HEK293 (cell line): ENCODE results near the gene CEPT1.

Experiments used
- CTCF ChIA-PET: fragments of 350-600 bp; formaldehyde crosslinking; extraction: SDS; loops from one replicate; lab custom pipeline; 2021; ENCODE audit warnings: antibody characterized with exemption; lab: Yijun Ruan, JAX
- POLR2A ChIA-PET: fragments of 300-600 bp; formaldehyde crosslinking; extraction: SDS; loops from one replicate; lab custom pipeline; 2020; ENCODE audit warnings: antibody characterized with exemption, inconsistent platforms; lab: Yijun Ruan, JAX
- H3K27ac ChIP-seq: fragments of 200-500 bp; sonication (Bioruptor generic); 2 replicates; pipeline ENCODE4 v1.5.1; 2014; ENCODE audit warnings: low read depth, low read length, control low read depth, inconsistent platforms; ENCODE audit errors: extremely low read depth
- H3K36me3 ChIP-seq, 2 experiments: fragments of 200-500 bp in 1 of 2; sonication (Bioruptor generic) in 1 of 2; 1 replicate in 1 of 2; 2 replicates in 1 of 2; pipeline ENCODE4 v1.5.1; 2014 to 2017; ENCODE audit warnings: inconsistent platforms in 2 of 2, low read length in 2 of 2; ENCODE audit not compliant: control insufficient read depth in 2 of 2, insufficient read depth in 1 of 2
- H3K4me1 ChIP-seq: fragments of 200-500 bp; sonication (Bioruptor generic); 2 replicates; pipeline ENCODE4 v1.5.1; 2014; ENCODE audit warnings: mild to moderate bottlenecking, low read length, inconsistent platforms; ENCODE audit not compliant: control insufficient read depth, insufficient read depth
- H3K4me3 ChIP-seq: 2 replicates; pipeline ENCODE4 v1.5.1; 2011; ENCODE audit warnings: low read depth, mild to moderate bottlenecking, control low read depth, low read length, moderate library complexity
- H3K9me3 ChIP-seq: fragments of 200-500 bp; sonication (Bioruptor generic); 2 replicates; pipeline ENCODE4 v1.5.1; 2014; ENCODE audit warnings: low read depth, low read length, inconsistent platforms; ENCODE audit not compliant: control insufficient read depth, insufficient read depth
- BCL11B ChIP-seq: fragments of 450-650 bp; formaldehyde crosslinking; IDR thresholded peaks from 2 replicates; pipeline ENCODE4 v1.5.1; 2016; ENCODE audit warnings: low read depth, missing biosample characterization, missing genetic modification characterization
- FEZF1 ChIP-seq: fragments of 450-650 bp; formaldehyde crosslinking; IDR thresholded peaks from 2 replicates; pipeline ENCODE4 v1.5.1; 2016; ENCODE audit warnings: missing biosample characterization, missing genetic modification characterization
- HOXA7 ChIP-seq: sonication (generic); formaldehyde crosslinking; IDR thresholded peaks from 2 replicates; pipeline ENCODE4 v1.8.1; 2022; ENCODE audit warnings: missing genetic modification reagents, borderline replicate concordance
- KLF10 ChIP-seq: fragments of 450-650 bp; IDR thresholded peaks from 2 replicates; pipeline ENCODE4 v1.5.1; 2018; ENCODE audit warnings: missing biosample characterization, mild to moderate bottlenecking, missing genetic modification characterization
- KLF9 ChIP-seq: fragments of 450-650 bp; formaldehyde crosslinking; IDR thresholded peaks from 2 replicates; pipeline ENCODE4 v1.5.1; 2016; ENCODE audit warnings: missing biosample characterization, missing genetic modification characterization, low read depth
- OSR2 ChIP-seq: fragments of 450-650 bp; formaldehyde crosslinking; IDR thresholded peaks from 2 replicates; pipeline ENCODE4 v1.5.1; 2016; ENCODE audit warnings: missing biosample characterization, missing genetic modification characterization
- OVOL3 ChIP-seq: fragments of 450-650 bp; formaldehyde crosslinking; IDR thresholded peaks from 2 replicates; pipeline ENCODE4 v1.5.1; 2016; ENCODE audit warnings: missing biosample characterization, missing genetic modification characterization
- SALL2 ChIP-seq: fragments of 450-650 bp; formaldehyde crosslinking; IDR thresholded peaks from 2 replicates; pipeline ENCODE4 v1.5.0; 2017; ENCODE audit warnings: missing biosample characterization, mild to moderate bottlenecking, missing genetic modification characterization, borderline replicate concordance
- SP3 ChIP-seq: fragments of 450-650 bp; formaldehyde crosslinking; IDR thresholded peaks from 2 replicates; pipeline ENCODE4 v1.5.1; 2016; ENCODE audit warnings: missing biosample characterization, missing genetic modification characterization
- ZEB2 ChIP-seq: fragments of 450-650 bp; formaldehyde crosslinking; IDR thresholded peaks from 2 replicates; pipeline ENCODE4 v1.5.1; 2016; ENCODE audit warnings: missing biosample characterization, missing genetic modification characterization
- ZFP37 ChIP-seq: fragments of 450-650 bp; formaldehyde crosslinking; IDR thresholded peaks from 2 replicates; pipeline ENCODE4 v1.5.1; 2016; ENCODE audit warnings: missing biosample characterization, missing genetic modification characterization
- ZNF140 ChIP-seq: fragments of 450-650 bp; formaldehyde crosslinking; IDR thresholded peaks from 2 replicates; pipeline ENCODE4 v1.5.1; 2016; ENCODE audit warnings: missing biosample characterization, missing genetic modification characterization
- ZNF155 ChIP-seq: fragments of 450-650 bp; formaldehyde crosslinking; IDR thresholded peaks from 2 replicates; pipeline ENCODE4 v1.5.1; 2016; ENCODE audit warnings: missing biosample characterization, missing genetic modification characterization
- ZNF169 ChIP-seq: fragments of 450-650 bp; formaldehyde crosslinking; IDR thresholded peaks from 2 replicates; pipeline ENCODE4 v1.5.1; 2016; ENCODE audit warnings: missing biosample characterization, missing genetic modification characterization
- ZNF174 ChIP-seq: fragments of 450-650 bp; formaldehyde crosslinking; IDR thresholded peaks from 2 replicates; pipeline ENCODE4 v1.5.0; 2017; ENCODE audit warnings: missing biosample characterization, mild to moderate bottlenecking, missing genetic modification characterization
- ZNF2 ChIP-seq: fragments of 450-650 bp; formaldehyde crosslinking; IDR thresholded peaks from 2 replicates; pipeline ENCODE4 v1.5.1; 2016; ENCODE audit warnings: missing biosample characterization, missing genetic modification characterization
- ZNF239 ChIP-seq: fragments of 450-650 bp; formaldehyde crosslinking; IDR thresholded peaks from 2 replicates; pipeline ENCODE4 v1.5.1; 2016; ENCODE audit warnings: missing biosample characterization, missing genetic modification characterization
- ZNF324 ChIP-seq: fragments of 450-650 bp; formaldehyde crosslinking; IDR thresholded peaks from 2 replicates; pipeline ENCODE4 v1.5.1; 2016; ENCODE audit warnings: missing biosample characterization, missing genetic modification characterization
- ZNF350 ChIP-seq: fragments of 450-650 bp; formaldehyde crosslinking; IDR thresholded peaks from 2 replicates; pipeline ENCODE4 v1.5.0; 2017; ENCODE audit warnings: missing biosample characterization, mild to moderate bottlenecking, missing genetic modification characterization
- ZNF354C ChIP-seq: fragments of 450-650 bp; formaldehyde crosslinking; IDR thresholded peaks from 2 replicates; pipeline ENCODE4 v1.5.1; 2016; ENCODE audit warnings: missing biosample characterization, missing genetic modification characterization, low read depth, borderline replicate concordance
- ZNF416 ChIP-seq: fragments of 450-650 bp; formaldehyde crosslinking; IDR thresholded peaks from 2 replicates; pipeline ENCODE4 v1.5.1; 2016; ENCODE audit warnings: missing biosample characterization, missing genetic modification characterization
- ZNF48 ChIP-seq: fragments of 450-650 bp; formaldehyde crosslinking; IDR thresholded peaks from 2 replicates; pipeline ENCODE4 v1.5.1; 2016; ENCODE audit warnings: missing biosample characterization, missing genetic modification characterization
- ZNF549 ChIP-seq: fragments of 450-650 bp; IDR thresholded peaks from 2 replicates; pipeline ENCODE4 v1.5.1; 2018; ENCODE audit warnings: missing biosample characterization, missing genetic modification characterization, mild to moderate bottlenecking, inconsistent platforms, moderate library complexity
- ZNF571 ChIP-seq: fragments of 450-650 bp; formaldehyde crosslinking; IDR thresholded peaks from 2 replicates; pipeline ENCODE4 v1.5.0; 2017; ENCODE audit warnings: missing biosample characterization, missing genetic modification characterization
- ZNF610 ChIP-seq: fragments of 450-650 bp; formaldehyde crosslinking; IDR thresholded peaks from 2 replicates; pipeline ENCODE4 v1.5.1; 2016; ENCODE audit warnings: missing biosample characterization, missing genetic modification characterization, borderline replicate concordance
- ZNF626 ChIP-seq: fragments of 450-650 bp; sonication (Bioruptor Pico); formaldehyde crosslinking; IDR thresholded peaks from 2 replicates; pipeline ENCODE4 v1.5.1; 2018; ENCODE audit warnings: missing biosample characterization, missing genetic modification characterization, inconsistent platforms
- ZNF654 ChIP-seq: fragments of 450-650 bp; formaldehyde crosslinking; IDR thresholded peaks from 2 replicates; pipeline ENCODE4 v1.5.1; 2016; ENCODE audit warnings: low read depth, missing biosample characterization, missing genetic modification characterization
- ZSCAN16 ChIP-seq: fragments of 450-650 bp; formaldehyde crosslinking; IDR thresholded peaks from 2 replicates; pipeline ENCODE4 v1.5.1; 2016; ENCODE audit warnings: missing biosample characterization, missing genetic modification characterization
- TF ChIP-seq, protein P1 (sequence below): fragments of 450-650 bp; formaldehyde crosslinking; IDR thresholded peaks from 2 replicates; pipeline ENCODE4 v1.5.1; 2016; ENCODE audit warnings: missing biosample characterization, missing genetic modification characterization
- TF ChIP-seq, protein P2 (sequence below): fragments of 450-650 bp; formaldehyde crosslinking; IDR thresholded peaks from 2 replicates; pipeline ENCODE4 v1.5.1; 2016; ENCODE audit warnings: missing biosample characterization, missing genetic modification characterization, borderline replicate concordance
- TF ChIP-seq, protein P3 (sequence below): fragments of 450-650 bp; formaldehyde crosslinking; IDR thresholded peaks from 2 replicates; pipeline ENCODE4 v1.5.1; 2016; ENCODE audit warnings: missing biosample characterization, missing genetic modification characterization
- TF ChIP-seq, protein P4 (sequence below): IDR thresholded peaks from 2 replicates; pipeline ENCODE4 v1.6.1; 2011; ENCODE audit warnings: mild to moderate bottlenecking, low read depth, low read length, borderline replicate concordance

The CEPT1 gene

DNA sequence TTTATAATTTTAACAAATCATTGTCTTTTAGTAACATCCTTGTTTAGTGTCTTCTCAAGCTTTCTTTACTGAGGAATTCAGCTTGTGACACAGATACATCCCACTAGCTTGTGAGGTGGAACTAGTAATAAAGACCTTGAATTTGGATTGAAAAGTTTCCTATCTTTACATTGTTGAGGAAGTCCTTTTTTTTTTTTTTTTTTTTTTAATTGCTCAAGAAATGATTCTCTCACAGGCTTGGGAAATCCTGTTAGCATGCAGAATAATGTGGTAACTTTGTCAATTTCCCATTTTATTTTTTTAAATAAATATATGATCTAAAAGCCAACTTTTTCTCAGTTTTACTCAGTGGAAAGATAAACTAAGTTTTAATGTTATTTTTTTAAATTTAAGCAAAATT, 44.6 kb downstream of the CEPT1 start:
- Histone ChIP-seq H3K27ac (no peak overlapping the region), H3K4me3 (no peak overlapping the region), H3K36me3 (peaks cover 0 to 70% of the 10 kb centered on the region in 2 experiments; a peak in 1 of 3 replicates), H3K9me3 (no peaks in the 10 kb centered on the region), H3K4me1 (no peaks in the 10 kb centered on the region)
- TF ChIP-seq ZNF654 (tag by site-specific recombination) (no peak), ZSCAN16 (tag by site-specific recombination) (no peak), ZNF169 (tag by site-specific recombination) (no peak), ZNF626 (tag by site-specific recombination) (no peak), OSR2 (tag by site-specific recombination) (no peak), SP3 (no peak), ZNF354C (tag by site-specific recombination) (no peak), ZNF2 (tag by site-specific recombination) (no peak), ZNF549 (tag by site-specific recombination) (no peak), SALL2 (tag by site-specific recombination) (no peak)
- TF ChIP-seq, protein P1, sequence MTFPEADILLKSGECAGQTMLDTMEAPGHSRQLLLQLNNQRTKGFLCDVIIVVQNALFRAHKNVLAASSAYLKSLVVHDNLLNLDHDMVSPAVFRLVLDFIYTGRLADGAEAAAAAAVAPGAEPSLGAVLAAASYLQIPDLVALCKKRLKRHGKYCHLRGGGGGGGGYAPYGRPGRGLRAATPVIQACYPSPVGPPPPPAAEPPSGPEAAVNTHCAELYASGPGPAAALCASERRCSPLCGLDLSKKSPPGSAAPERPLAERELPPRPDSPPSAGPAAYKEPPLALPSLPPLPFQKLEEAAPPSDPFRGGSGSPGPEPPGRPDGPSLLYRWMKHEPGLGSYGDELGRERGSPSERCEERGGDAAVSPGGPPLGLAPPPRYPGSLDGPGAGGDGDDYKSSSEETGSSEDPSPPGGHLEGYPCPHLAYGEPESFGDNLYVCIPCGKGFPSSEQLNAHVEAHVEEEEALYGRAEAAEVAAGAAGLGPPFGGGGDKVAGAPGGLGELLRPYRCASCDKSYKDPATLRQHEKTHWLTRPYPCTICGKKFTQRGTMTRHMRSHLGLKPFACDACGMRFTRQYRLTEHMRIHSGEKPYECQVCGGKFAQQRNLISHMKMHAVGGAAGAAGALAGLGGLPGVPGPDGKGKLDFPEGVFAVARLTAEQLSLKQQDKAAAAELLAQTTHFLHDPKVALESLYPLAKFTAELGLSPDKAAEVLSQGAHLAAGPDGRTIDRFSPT (tag by site-specific recombination), result no peak
- TF ChIP-seq, protein P2, sequence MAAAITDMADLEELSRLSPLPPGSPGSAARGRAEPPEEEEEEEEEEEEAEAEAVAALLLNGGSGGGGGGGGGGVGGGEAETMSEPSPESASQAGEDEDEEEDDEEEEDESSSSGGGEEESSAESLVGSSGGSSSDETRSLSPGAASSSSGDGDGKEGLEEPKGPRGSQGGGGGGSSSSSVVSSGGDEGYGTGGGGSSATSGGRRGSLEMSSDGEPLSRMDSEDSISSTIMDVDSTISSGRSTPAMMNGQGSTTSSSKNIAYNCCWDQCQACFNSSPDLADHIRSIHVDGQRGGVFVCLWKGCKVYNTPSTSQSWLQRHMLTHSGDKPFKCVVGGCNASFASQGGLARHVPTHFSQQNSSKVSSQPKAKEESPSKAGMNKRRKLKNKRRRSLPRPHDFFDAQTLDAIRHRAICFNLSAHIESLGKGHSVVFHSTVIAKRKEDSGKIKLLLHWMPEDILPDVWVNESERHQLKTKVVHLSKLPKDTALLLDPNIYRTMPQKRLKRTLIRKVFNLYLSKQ (tag by site-specific recombination), result no peak
- ChIA-PET POLR2A (no interaction called here), CTCF (no interaction called here)

DNA sequence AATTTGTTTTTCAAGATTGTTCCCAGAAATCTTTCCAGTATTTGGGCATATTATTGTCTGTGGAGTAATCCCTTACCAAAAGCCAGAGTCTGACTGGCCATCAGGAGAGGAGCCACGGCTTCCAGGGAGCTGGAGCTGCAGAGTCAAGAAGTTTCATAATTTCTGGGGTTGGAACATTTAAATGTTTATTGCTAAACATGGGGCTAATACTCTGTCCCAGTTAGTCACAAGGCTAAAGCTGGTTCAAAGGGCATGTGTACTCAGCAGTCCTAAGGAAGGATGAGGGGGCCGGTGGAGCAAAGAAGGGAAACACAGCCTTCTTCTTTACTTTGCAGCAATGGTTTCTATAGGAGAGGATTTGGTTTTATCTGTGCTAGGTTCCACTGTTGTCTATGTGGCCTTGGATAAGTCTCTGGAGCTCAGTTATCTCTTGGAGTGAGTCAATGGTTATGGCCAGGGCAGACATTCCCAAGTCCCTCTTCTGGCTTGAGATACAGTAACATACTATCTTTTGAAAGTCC, 51.0 kb downstream of the CEPT1 start:
- ChIA-PET POLR2A (no interaction called here), CTCF (no interaction called here)
- no peaks in the 10 kb centered on the region for H3K9me3 ChIP-seq
- TF ChIP-seq ZEB2 (tag by site-specific recombination) (no peak), ZNF324 (tag by site-specific recombination) (no peak), OVOL3 (tag by site-specific recombination) (no peak), ZNF610 (no peak), ZNF48 (no peak), BCL11B (tag by site-specific recombination) (no peak), ZNF571 (tag by site-specific recombination) (no peak), HOXA7 (CRISPR knock-in tag) (no peak), ZNF140 (tag by site-specific recombination) (no peak), ZNF350 (tag by site-specific recombination) (no peak), ZNF239 (no peak), ZNF174 (tag by site-specific recombination) (no peak), FEZF1 (tag by site-specific recombination) (no peak), ZFP37 (no peak), KLF9 (tag by site-specific recombination) (no peak), ZNF155 (tag by site-specific recombination) (no peak), ZNF416 (no peak), KLF10 (no peak)
- TF ChIP-seq, protein P3, sequence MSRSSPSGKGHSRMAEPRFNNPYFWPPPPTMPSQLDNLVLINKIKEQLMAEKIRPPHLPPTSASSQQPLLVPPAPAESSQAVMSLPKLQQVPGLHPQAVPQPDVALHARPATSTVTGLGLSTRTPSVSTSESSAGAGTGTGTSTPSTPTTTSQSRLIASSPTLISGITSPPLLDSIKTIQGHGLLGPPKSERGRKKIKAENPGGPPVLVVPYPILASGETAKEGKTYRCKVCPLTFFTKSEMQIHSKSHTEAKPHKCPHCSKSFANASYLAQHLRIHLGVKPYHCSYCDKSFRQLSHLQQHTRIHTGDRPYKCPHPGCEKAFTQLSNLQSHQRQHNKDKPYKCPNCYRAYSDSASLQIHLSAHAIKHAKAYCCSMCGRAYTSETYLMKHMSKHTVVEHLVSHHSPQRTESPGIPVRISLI (tag by site-specific recombination), result no peak
- TF ChIP-seq, protein P4, sequence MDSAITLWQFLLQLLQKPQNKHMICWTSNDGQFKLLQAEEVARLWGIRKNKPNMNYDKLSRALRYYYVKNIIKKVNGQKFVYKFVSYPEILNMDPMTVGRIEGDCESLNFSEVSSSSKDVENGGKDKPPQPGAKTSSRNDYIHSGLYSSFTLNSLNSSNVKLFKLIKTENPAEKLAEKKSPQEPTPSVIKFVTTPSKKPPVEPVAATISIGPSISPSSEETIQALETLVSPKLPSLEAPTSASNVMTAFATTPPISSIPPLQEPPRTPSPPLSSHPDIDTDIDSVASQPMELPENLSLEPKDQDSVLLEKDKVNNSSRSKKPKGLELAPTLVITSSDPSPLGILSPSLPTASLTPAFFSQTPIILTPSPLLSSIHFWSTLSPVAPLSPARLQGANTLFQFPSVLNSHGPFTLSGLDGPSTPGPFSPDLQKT, result no peak
- no peak overlapping the region for H3K27ac ChIP-seq
- peaks cover 0 to 30% of the 10 kb centered on the region in 2 experiments; a peak in 1 of 3 replicates for H3K36me3 ChIP-seq
- H3K4me1 ChIP-seq, result no peaks in the 10 kb centered on the region
- H3K4me3 ChIP-seq, result no peak overlapping the region
